GM20431 (cell line): ENCODE measurements around the gene RPS13.
"Not testable (repeated sequence)": the region's sequence is repeated elsewhere in the genome, so short reads cannot be mapped to it uniquely, and the experiment has no call there.

Source experiments
- in situ Hi-C: fragments of 300-500 bp; cut with MseI, MboI; formaldehyde crosslinking; loops from one replicate; pipeline ENCODE4 v1.15.0; 2020; ENCODE audit warnings: low sequenced_read_pairs; ENCODE audit not compliant: unreplicated experiment

The RPS13 gene

DNA sequence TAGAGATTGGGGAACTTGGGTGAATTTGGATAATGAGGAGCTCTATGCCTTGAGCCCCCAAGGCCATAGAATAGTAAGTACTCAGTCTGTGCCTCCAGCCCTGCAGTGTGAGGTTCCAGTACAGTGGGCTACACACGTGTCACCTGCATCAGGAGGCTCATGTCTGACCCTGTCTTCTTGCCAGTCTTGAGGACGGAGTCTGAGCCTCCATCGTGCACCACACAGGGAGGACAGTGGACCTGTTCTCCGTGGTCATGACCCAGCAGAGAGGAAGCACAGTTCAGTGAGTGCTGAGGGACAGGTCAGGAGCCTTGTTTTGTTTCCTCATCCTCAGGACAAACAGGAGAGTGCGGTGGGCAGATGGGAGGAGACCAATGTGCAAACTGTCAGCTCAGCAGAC is 30.8 kb downstream of the RPS13 start:
- in situ Hi-C loops: no loop called here

DNA sequence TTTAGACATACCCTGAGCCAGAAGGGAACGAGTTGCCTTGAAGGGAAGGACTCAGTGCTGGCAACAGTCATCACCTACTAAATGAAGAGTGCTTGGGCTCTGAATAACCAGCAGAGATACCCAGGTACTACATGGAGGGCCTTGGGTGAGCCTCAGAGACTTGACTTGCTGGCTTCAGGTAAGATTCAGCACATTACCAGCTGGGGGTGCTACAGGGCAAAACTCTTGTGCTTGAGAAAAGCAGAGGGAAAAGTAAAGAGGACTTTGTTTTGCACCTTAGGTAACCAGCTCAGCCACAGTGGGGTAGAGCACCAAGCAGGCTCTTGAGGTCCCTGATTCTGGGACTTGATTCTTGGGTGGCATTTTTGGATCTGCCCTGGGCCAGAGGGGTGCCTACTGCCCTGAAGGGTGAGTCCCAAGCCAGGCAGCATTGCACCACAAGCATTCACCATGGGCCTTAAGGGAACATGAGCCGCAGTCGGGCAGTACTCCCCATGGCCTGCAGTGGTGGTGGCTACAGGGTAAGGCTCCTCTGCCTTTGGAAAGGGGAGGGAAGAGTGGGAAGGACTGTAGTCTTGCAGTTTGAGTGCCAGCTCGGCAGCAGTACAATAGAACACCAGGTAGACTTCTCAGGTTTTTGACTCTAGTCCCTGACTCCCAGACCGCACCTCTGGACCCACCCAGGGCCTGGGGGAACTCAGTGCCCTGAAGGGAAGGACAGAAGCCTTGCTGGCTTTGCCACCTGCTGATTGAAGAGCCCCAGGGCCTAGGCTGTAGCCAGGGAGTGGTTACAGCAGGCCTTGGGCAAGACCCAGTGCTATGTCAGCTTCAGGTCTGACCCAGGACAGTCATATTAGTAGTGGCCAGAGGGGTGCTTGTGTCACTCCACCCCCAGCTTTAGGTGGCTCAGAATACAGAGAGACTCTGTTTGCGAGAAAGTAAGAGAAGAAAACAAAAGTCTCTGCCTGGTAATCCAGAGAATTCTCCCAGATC is 40.5 kb downstream of the RPS13 start:
- in situ Hi-C loops: no loop called here

DNA sequence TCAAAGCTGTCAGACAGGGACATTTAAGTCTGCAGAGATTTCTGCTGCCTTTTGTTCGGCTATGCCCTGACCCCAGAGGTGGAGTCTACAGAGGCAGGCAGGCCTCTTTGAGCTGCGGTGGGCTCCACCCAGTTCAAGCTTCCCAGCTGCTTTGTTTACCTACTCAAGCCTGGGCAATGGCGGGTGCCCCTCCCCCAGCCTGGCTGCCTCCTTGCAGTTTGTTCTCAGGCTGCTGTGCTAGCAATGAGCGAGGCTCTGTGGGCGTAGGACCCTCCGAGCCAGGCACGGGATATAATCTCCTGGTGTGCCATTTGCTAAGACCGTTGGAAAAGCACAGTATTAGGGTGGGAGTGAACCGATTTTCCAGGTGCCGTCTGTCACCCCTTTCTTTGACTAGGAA is 43.4 kb downstream of the RPS13 start:
- in situ Hi-C loops: not testable (repeated sequence)

DNA sequence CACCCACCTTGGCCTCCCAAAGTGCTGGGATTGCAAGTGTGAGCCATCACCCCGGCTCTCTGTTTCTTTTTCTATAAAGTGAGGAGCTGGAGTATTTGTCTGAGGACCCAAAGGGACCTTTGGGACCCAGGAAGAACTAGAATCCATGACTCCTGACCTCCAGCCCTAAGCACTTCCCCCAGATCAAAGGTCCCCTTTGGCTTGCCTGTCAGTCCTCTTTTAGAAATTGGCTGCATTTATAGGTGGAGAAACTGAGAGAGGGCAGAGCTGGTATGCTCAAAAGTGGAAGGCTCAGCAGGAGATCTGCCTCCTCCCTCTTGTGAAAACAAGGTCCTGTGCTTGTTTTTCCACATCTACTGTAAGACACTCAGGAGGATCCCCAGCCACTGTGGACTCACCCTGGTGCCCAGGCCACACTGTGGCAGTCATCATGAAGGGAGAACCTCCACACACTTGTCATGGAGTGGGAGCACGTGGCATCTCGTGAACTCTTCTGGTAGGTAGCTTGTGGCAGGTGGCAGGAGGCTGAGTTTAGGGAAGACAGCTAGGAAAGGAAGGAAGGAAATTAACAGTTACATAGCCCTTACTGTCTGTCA is 50.9 kb downstream of the RPS13 start:
- in situ Hi-C loops: no loop called here

DNA sequence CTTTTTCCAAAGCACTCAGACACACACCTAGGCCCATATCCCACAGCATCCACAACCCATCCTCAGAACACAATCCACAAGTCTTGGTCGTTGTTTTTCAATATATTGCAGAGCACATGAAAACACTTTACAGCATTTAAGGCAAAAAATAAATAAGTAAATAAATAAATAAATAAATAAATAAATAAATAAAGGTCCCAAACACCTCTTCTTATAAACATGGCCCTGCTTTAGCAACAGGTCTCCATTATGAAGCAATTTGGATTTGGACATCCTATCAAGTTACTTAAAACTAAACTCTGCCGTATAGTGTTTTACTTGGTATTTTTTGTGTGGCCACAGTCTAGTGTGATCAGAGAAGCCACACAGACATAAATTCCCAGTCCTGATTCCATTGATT is 52.5 kb downstream of the RPS13 start:
- in situ Hi-C loops: no loop called here
